SK-N-SH (cell line): ENCODE measurements around the gene TERT. TPM values are rescaled to one million over a fixed set of nuclear protein-coding genes. Genes with fewer than 3 reads are reported as not detected.

Experiments
- CTCF ChIA-PET: fragments of 300-600, 350-600 bp; formaldehyde crosslinking; extraction: SDS; loops from one replicate; lab custom pipeline; 2021; lab: Yijun Ruan, JAX
- POLR2A ChIA-PET: fragments of 350-600 bp; sonication (Branson Sonifier 250); formaldehyde crosslinking; extraction: SDS; loops from one replicate; lab custom pipeline; 2020; ENCODE audit warnings: antibody characterized with exemption, inconsistent platforms; lab: Yijun Ruan, JAX
- DNase-seq: peaks from one replicate; pipeline ENCODE4 v3.0.0; 2012
- H2AFZ ChIP-seq: fragments of 200-600 bp; sonication (generic); 2 replicates; pipeline ENCODE4 v1.8.1; 2016; ENCODE audit warnings: antibody characterized with exemption, mild to moderate bottlenecking, low read depth
- H3F3A ChIP-seq: fragments of 200-600 bp; sonication (generic); replicated peaks from 2 replicates; pipeline ENCODE3; 2016; ENCODE audit warnings: antibody characterized with exemption, mild to moderate bottlenecking; ENCODE audit not compliant: insufficient read depth
- H3K27ac ChIP-seq, 2 experiments: fragments of 200-500 bp in 1 of 2; fragments of 200-600 bp in 1 of 2; sonication (Bioruptor generic) in 1 of 2; sonication (generic), shearing (Covaris generic) in 1 of 2; 2 replicates each; pipeline versions ENCODE4 v1.5.1 to v1.6.1; 2014 to 2016; ENCODE audit warnings: low read depth in 2 of 2, inconsistent platforms in 1 of 2, low read length in 1 of 2, mild to moderate bottlenecking in 1 of 2, mixed read lengths in 1 of 2
- H3K27me3 ChIP-seq: fragments of 200-600 bp; sonication (generic), shearing (Covaris generic); 2 replicates; pipeline ENCODE4 v1.6.1; 2016; ENCODE audit warnings: mixed run types; ENCODE audit not compliant: insufficient read depth
- H3K36me3 ChIP-seq, 2 experiments: fragments of 200-500 bp in 1 of 2; fragments of 200-600 bp in 1 of 2; sonication (Bioruptor generic) in 1 of 2; sonication (generic) in 1 of 2; replicated peaks in 1 of 2; 2 replicates each; pipeline versions ENCODE3 to v1.5.1; 2014 to 2016; ENCODE audit warnings: low read length in 1 of 2, mild to moderate bottlenecking in 1 of 2; ENCODE audit not compliant: insufficient read depth in 2 of 2, control insufficient read depth in 1 of 2
- H3K4me1 ChIP-seq, 2 experiments: fragments of 200-500 bp in 1 of 2; fragments of 200-600 bp in 1 of 2; sonication (Bioruptor generic) in 1 of 2; sonication (generic), shearing (Covaris generic) in 1 of 2; 2 replicates each; pipeline versions ENCODE4 v1.5.1 to v1.6.1; 2014 to 2016; ENCODE audit warnings: low read depth in 1 of 2, low read length in 1 of 2, mixed run types in 1 of 2; ENCODE audit not compliant: insufficient read depth in 2 of 2, control insufficient read depth in 1 of 2
- H3K4me2 ChIP-seq: fragments of 200-600 bp; sonication (generic), shearing (Covaris generic); 2 replicates; pipeline ENCODE4 v1.6.1; 2017; ENCODE audit warnings: mixed run types
- H3K4me3 ChIP-seq, 2 experiments: fragments of 200-500 bp in 1 of 2; fragments of 200-600 bp in 1 of 2; sonication (Bioruptor generic) in 1 of 2; sonication (generic), shearing (Covaris generic) in 1 of 2; 2 replicates each; pipeline versions ENCODE4 v1.5.1 to v1.8.1; 2014 to 2016; ENCODE audit warnings: low read depth in 2 of 2, inconsistent platforms in 1 of 2, low read length in 1 of 2, mild to moderate bottlenecking in 1 of 2, mixed read lengths in 1 of 2, moderate library complexity in 1 of 2
- H3K79me2 ChIP-seq: fragments of 200-600 bp; sonication (generic); 2 replicates; pipeline ENCODE4 v1.8.1; 2017; ENCODE audit warnings: mild to moderate bottlenecking; ENCODE audit not compliant: insufficient read depth
- H3K9ac ChIP-seq: fragments of 200-600 bp; sonication (generic); 2 replicates; pipeline ENCODE4 v1.6.1; 2017; ENCODE audit warnings: mixed run types
- H3K9me2 ChIP-seq: fragments of 200-600 bp; sonication (generic); 2 replicates; pipeline ENCODE4 v1.6.1; 2017; ENCODE audit warnings: mixed run types
- H3K9me3 ChIP-seq: fragments of 200-600 bp; sonication (generic); 2 replicates; pipeline ENCODE4 v1.6.1; 2017; ENCODE audit warnings: mixed run types, mild to moderate bottlenecking, moderate library complexity
- H4K20me1 ChIP-seq: fragments of 200-600 bp; sonication (generic); 2 replicates; pipeline ENCODE4 v1.6.1; 2017; ENCODE audit warnings: mild to moderate bottlenecking, mixed run types; ENCODE audit not compliant: insufficient read depth
- FOXM1 ChIP-seq: IDR thresholded peaks from 2 replicates; pipeline ENCODE4 v1.4.0; 2012; ENCODE audit warnings: low read depth, mild to moderate bottlenecking
- GATA2 ChIP-seq: sonication (generic); formaldehyde crosslinking; IDR thresholded peaks from 2 replicates; pipeline ENCODE4 v1.5.0; 2020; ENCODE audit warnings: mild to moderate bottlenecking, missing genetic modification reagents
- IRF3 ChIP-seq: fragments of 150-350 bp; IDR thresholded peaks from 2 replicates; pipeline ENCODE4 v1.6.1; 2016; ENCODE audit warnings: mild to moderate bottlenecking, low read depth, low read length
- NFIC ChIP-seq: IDR thresholded peaks from 2 replicates; pipeline ENCODE4 v1.4.0; 2012; ENCODE audit warnings: borderline replicate concordance
- NRF1 ChIP-seq: IDR thresholded peaks from 2 replicates; pipeline ENCODE4 v1.6.1; 2012; ENCODE audit warnings: low read depth, mild to moderate bottlenecking, low read length
- PBX3 ChIP-seq: IDR thresholded peaks from 2 replicates; pipeline ENCODE4; 2012
- POLR2AphosphoS5 ChIP-seq: IDR thresholded peaks from 2 replicates; pipeline ENCODE4 v1.6.1; 2012; ENCODE audit warnings: low read depth, low read length
- RAD21 ChIP-seq: IDR thresholded peaks from 2 replicates; pipeline ENCODE4 v1.6.1; 2012; ENCODE audit warnings: mild to moderate bottlenecking, low read length
- RCOR1 ChIP-seq: fragments of 150-350 bp; IDR thresholded peaks from 2 replicates; pipeline ENCODE4 v1.6.1; 2017; ENCODE audit warnings: antibody characterized with exemption, low read length
- RFX5 ChIP-seq: IDR thresholded peaks from 2 replicates; pipeline ENCODE4 v1.6.1; 2012; ENCODE audit warnings: mild to moderate bottlenecking, improper control_type of control experiment, low read length
- RXRA ChIP-seq: IDR thresholded peaks from 2 replicates; pipeline ENCODE4 v1.4.0; 2012; ENCODE audit warnings: low read depth, mild to moderate bottlenecking, borderline replicate concordance
- SIN3A ChIP-seq: IDR thresholded peaks from 2 replicates; pipeline ENCODE4 v1.6.1; 2012; ENCODE audit warnings: low read depth, mild to moderate bottlenecking, low read length, moderate library complexity, borderline replicate concordance
- TAF1 ChIP-seq: IDR thresholded peaks from 2 replicates; pipeline ENCODE4 v1.6.1; 2012; ENCODE audit warnings: low read depth, mild to moderate bottlenecking, low read length, moderate library complexity, borderline replicate concordance
- TCF12 ChIP-seq: IDR thresholded peaks from 2 replicates; pipeline ENCODE4 v1.4.0; 2012
- USF1 ChIP-seq: IDR thresholded peaks from 2 replicates; pipeline ENCODE4 v1.4.0; 2012; ENCODE audit warnings: low read depth, borderline replicate concordance
- WGBS: methylation state at CpG from one replicate; pipeline ENCODE4 v1.1.6; 2017; ENCODE audit warnings: low lambda C conversion rate; 5-methylcytosine and 5-hydroxymethylcytosine counted together
- polyA plus RNA-seq, 3 experiments: library from polyadenylated mRNA; depleted of rRNA; stranded (reverse); fragments of >200 nt; gene quantifications; 2 replicates each; pipeline ENCODE4 v1.2.3, GENCODE V29; 2012
- TF ChIP-seq, protein P1 (sequence below): IDR thresholded peaks from 2 replicates; pipeline ENCODE4 v1.6.1; 2012; ENCODE audit warnings: mild to moderate bottlenecking, low read depth, low read length, moderate library complexity

The TERT gene
- polyA plus RNA-seq, 1 of the 3 experiments (the other 2 are of a cell fraction), result 2.4 TPM

- Histone ChIP-seq H3K9me3 (no peaks in the 10 kb centered on the region), H3K9ac (no peak overlapping the region), H3K79me2 (no peaks in the 10 kb centered on the region), H3K27ac (no peak overlapping the region), H3K4me3 (no peak overlapping the region)
- POLR2A ChIA-PET, result no interaction called here
- TF ChIP-seq FOXM1, result no peak
- no peak for TF ChIP-seq NFIC
- TF ChIP-seq TAF1, result no peak
- TF ChIP-seq USF1, result no peak
- TF ChIP-seq RXRA, result no peak
- TF ChIP-seq RFX5, result no peak
- no peak for TF ChIP-seq TCF12
- no peak for TF ChIP-seq RCOR1
- no peak for TF ChIP-seq GATA2 (CRISPR knock-in tag)
- TF ChIP-seq, protein P1, sequence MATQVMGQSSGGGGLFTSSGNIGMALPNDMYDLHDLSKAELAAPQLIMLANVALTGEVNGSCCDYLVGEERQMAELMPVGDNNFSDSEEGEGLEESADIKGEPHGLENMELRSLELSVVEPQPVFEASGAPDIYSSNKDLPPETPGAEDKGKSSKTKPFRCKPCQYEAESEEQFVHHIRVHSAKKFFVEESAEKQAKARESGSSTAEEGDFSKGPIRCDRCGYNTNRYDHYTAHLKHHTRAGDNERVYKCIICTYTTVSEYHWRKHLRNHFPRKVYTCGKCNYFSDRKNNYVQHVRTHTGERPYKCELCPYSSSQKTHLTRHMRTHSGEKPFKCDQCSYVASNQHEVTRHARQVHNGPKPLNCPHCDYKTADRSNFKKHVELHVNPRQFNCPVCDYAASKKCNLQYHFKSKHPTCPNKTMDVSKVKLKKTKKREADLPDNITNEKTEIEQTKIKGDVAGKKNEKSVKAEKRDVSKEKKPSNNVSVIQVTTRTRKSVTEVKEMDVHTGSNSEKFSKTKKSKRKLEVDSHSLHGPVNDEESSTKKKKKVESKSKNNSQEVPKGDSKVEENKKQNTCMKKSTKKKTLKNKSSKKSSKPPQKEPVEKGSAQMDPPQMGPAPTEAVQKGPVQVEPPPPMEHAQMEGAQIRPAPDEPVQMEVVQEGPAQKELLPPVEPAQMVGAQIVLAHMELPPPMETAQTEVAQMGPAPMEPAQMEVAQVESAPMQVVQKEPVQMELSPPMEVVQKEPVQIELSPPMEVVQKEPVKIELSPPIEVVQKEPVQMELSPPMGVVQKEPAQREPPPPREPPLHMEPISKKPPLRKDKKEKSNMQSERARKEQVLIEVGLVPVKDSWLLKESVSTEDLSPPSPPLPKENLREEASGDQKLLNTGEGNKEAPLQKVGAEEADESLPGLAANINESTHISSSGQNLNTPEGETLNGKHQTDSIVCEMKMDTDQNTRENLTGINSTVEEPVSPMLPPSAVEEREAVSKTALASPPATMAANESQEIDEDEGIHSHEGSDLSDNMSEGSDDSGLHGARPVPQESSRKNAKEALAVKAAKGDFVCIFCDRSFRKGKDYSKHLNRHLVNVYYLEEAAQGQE, result no peak
- no peak for TF ChIP-seq NRF1
- no peak for TF ChIP-seq PBX3
- TF ChIP-seq IRF3, result no peak
- TF ChIP-seq RAD21, result no peak
- no peak for TF ChIP-seq POLR2AphosphoS5
- no peak for TF ChIP-seq SIN3A
- TF ChIP-seq, all 33 proteins: peak for 0
- WGBS, result 63% methylated on average over 17 of the region's 32 CpGs
- DNase-seq, result no peak
- Histone ChIP-seq H4K20me1 (no peaks in the 10 kb centered on the region), H3K27me3 (no peaks in the 10 kb centered on the region), H3F3A (no peaks in the 10 kb centered on the region), H3K4me1 (no peaks in the 10 kb centered on the region), H3K4me2 (no peak overlapping the region), H3K9me2 (no peaks in the 10 kb centered on the region), H2AFZ (no peak overlapping the region), H3K36me3 (no peaks in the 10 kb centered on the region)
- CTCF ChIA-PET, result no interaction called here
Measured at GRCh38 chr5:1280177-1281037, 14.5 kb downstream of the TERT start.
